Stimulated activated naive CD8-positive, alpha-beta T cell treated with anti-CD3 and anti-CD28 coated beads, Interleukin-15, Interleukin-2, amounts not matched to agents 100 ng/mL and 50 ng/mL, for 24 hours (primary cell): ENCODE results near the gene USP25.

Source experiments
- H3K27ac Mint-ChIP-seq: one replicate; pipeline ENCODE4 v1.8.0; 2021; ENCODE audit warnings: mild to moderate bottlenecking, mixed read lengths
- H3K27me3 Mint-ChIP-seq: one replicate; pipeline ENCODE4 v1.8.0; 2021; ENCODE audit warnings: mixed read lengths
- H3K36me3 Mint-ChIP-seq: one replicate; pipeline ENCODE4 v1.8.0; 2021; ENCODE audit warnings: low read depth, mixed read lengths
- H3K4me1 Mint-ChIP-seq: one replicate; pipeline ENCODE4 v1.8.0; 2021; ENCODE audit warnings: low read depth, mixed read lengths
- H3K4me3 Mint-ChIP-seq: one replicate; pipeline ENCODE4 v1.8.0; 2021; ENCODE audit warnings: mild to moderate bottlenecking, mixed read lengths
- H3K9me3 Mint-ChIP-seq: one replicate; pipeline ENCODE4 v1.8.0; 2021; ENCODE audit warnings: mixed read lengths

The USP25 gene

GRCh38 chr21:15743593-15743992 lies 13.8 kb downstream of the USP25 start:
- H3K4me1 Mint-ChIP-seq = peaks cover 63% of the 10 kb centered on the region

GRCh38 chr21:15744926-15745325 lies 15.1 kb downstream of the USP25 start:
- no peak overlapping the region for H3K27ac Mint-ChIP-seq
- H3K9me3 Mint-ChIP-seq = no peaks in the 10 kb centered on the region
- peaks cover 28% of the 10 kb centered on the region for H3K36me3 Mint-ChIP-seq
- H3K4me3 Mint-ChIP-seq = no peak overlapping the region
- H3K4me1 Mint-ChIP-seq = peaks cover 63% of the 10 kb centered on the region
- H3K27me3 Mint-ChIP-seq = no peaks in the 10 kb centered on the region

More at GRCh38 chr21:15743593-15743992, 13.8 kb downstream of the USP25 start:
- Mint-ChIP-seq H3K27ac (no peak overlapping the region), H3K4me3 (no peak overlapping the region), H3K27me3 (no peaks in the 10 kb centered on the region), H3K9me3 (no peaks in the 10 kb centered on the region), H3K36me3 (peaks cover 24% of the 10 kb centered on the region)

GRCh38 chr21:15748586-15748985 lies 18.8 kb downstream of the USP25 start:
- Mint-ChIP-seq H3K27me3 (no peaks in the 10 kb centered on the region), H3K27ac (no peak overlapping the region), H3K9me3 (no peaks in the 10 kb centered on the region), H3K4me1 (peaks cover 55% of the 10 kb centered on the region), H3K36me3 (peaks cover 14% of the 10 kb centered on the region), H3K4me3 (no peak overlapping the region)

- H3K27ac Mint-ChIP-seq = no peak overlapping the region
Measured at GRCh38 chr21:15749082-15749860, 19.5 kb downstream of the USP25 start.

GRCh38 chr21:15749861-15750159 lies 20.0 kb downstream of the USP25 start:
- no peaks in the 10 kb centered on the region for H3K27me3 Mint-ChIP-seq

More at GRCh38 chr21:15749082-15749860, 19.5 kb downstream of the USP25 start:
- Mint-ChIP-seq H3K4me3 (no peak overlapping the region), H3K27me3 (no peaks in the 10 kb centered on the region), H3K4me1 (peaks cover 62% of the 10 kb centered on the region), H3K36me3 (peaks cover 9% of the 10 kb centered on the region), H3K9me3 (no peaks in the 10 kb centered on the region)

GRCh38 chr21:15751037-15751436 lies 21.3 kb downstream of the USP25 start:
- H3K27ac Mint-ChIP-seq = no peak overlapping the region

More at GRCh38 chr21:15749861-15750159, 20.0 kb downstream of the USP25 start:
- H3K4me3 Mint-ChIP-seq = no peak overlapping the region
- H3K4me1 Mint-ChIP-seq = peaks cover 67% of the 10 kb centered on the region
- H3K9me3 Mint-ChIP-seq = no peaks in the 10 kb centered on the region
- H3K36me3 Mint-ChIP-seq = peaks cover 9% of the 10 kb centered on the region
- H3K27ac Mint-ChIP-seq = no peak overlapping the region

GRCh38 chr21:15751546-15751945 lies 21.8 kb downstream of the USP25 start:
- H3K27ac Mint-ChIP-seq = no peak overlapping the region
- H3K27me3 Mint-ChIP-seq = no peaks in the 10 kb centered on the region
- no peaks in the 10 kb centered on the region for H3K9me3 Mint-ChIP-seq
- peaks cover 4% of the 10 kb centered on the region for H3K36me3 Mint-ChIP-seq
- peaks cover 74% of the 10 kb centered on the region for H3K4me1 Mint-ChIP-seq
- H3K4me3 Mint-ChIP-seq = no peak overlapping the region

More at GRCh38 chr21:15751037-15751436, 21.3 kb downstream of the USP25 start:
- H3K4me1 Mint-ChIP-seq = peaks cover 71% of the 10 kb centered on the region
- no peak overlapping the region for H3K4me3 Mint-ChIP-seq
- H3K27me3 Mint-ChIP-seq = no peaks in the 10 kb centered on the region
- H3K36me3 Mint-ChIP-seq = peaks cover 4% of the 10 kb centered on the region
- no peaks in the 10 kb centered on the region for H3K9me3 Mint-ChIP-seq

GRCh38 chr21:15752763-15753407 lies 23.1 kb downstream of the USP25 start:
- Mint-ChIP-seq H3K4me1 (peaks cover 80% of the 10 kb centered on the region), H3K27ac (no peak overlapping the region), H3K4me3 (no peak overlapping the region), H3K9me3 (peaks cover 8% of the 10 kb centered on the region), H3K27me3 (no peaks in the 10 kb centered on the region), H3K36me3 (peaks cover 18% of the 10 kb centered on the region)

- Mint-ChIP-seq H3K27me3 (no peaks in the 10 kb centered on the region), H3K4me3 (no peak overlapping the region), H3K9me3 (peaks cover 10% of the 10 kb centered on the region), H3K4me1 (peaks cover 84% of the 10 kb centered on the region), H3K27ac (no peak overlapping the region), H3K36me3 (peaks cover 26% of the 10 kb centered on the region)
Measured at GRCh38 chr21:15753741-15754140, 24.0 kb downstream of the USP25 start.

- Mint-ChIP-seq H3K4me1 (peaks cover 80% of the 10 kb centered on the region), H3K27ac (peak overlapping the region; percentile 56)
Measured at GRCh38 chr21:15754640-15755039, 24.9 kb downstream of the USP25 start.

GRCh38 chr21:15755125-15755524 lies 25.3 kb downstream of the USP25 start:
- H3K27me3 Mint-ChIP-seq = no peaks in the 10 kb centered on the region
- H3K36me3 Mint-ChIP-seq = peaks cover 26% of the 10 kb centered on the region
- no peak overlapping the region for H3K27ac Mint-ChIP-seq
- H3K4me1 Mint-ChIP-seq = peaks cover 81% of the 10 kb centered on the region
- peaks cover 10% of the 10 kb centered on the region for H3K9me3 Mint-ChIP-seq
- no peak overlapping the region for H3K4me3 Mint-ChIP-seq

More at GRCh38 chr21:15754640-15755039, 24.9 kb downstream of the USP25 start:
- no peak overlapping the region for H3K4me3 Mint-ChIP-seq
- H3K9me3 Mint-ChIP-seq = peaks cover 10% of the 10 kb centered on the region
- peaks cover 23% of the 10 kb centered on the region for H3K36me3 Mint-ChIP-seq
- no peaks in the 10 kb centered on the region for H3K27me3 Mint-ChIP-seq

GRCh38 chr21:15759469-15759868 lies 29.7 kb downstream of the USP25 start:
- no peaks in the 10 kb centered on the region for H3K27me3 Mint-ChIP-seq
- H3K9me3 Mint-ChIP-seq = peaks cover 10% of the 10 kb centered on the region
- peaks cover 44% of the 10 kb centered on the region for H3K36me3 Mint-ChIP-seq
- H3K4me3 Mint-ChIP-seq = no peak overlapping the region
- H3K27ac Mint-ChIP-seq = no peak overlapping the region
- peaks cover 81% of the 10 kb centered on the region for H3K4me1 Mint-ChIP-seq

GRCh38 chr21:15761507-15762100 lies 31.8 kb downstream of the USP25 start:
- H3K4me1 Mint-ChIP-seq = peaks cover 61% of the 10 kb centered on the region
- no peak overlapping the region for H3K4me3 Mint-ChIP-seq
- H3K9me3 Mint-ChIP-seq = peaks cover 10% of the 10 kb centered on the region
- H3K27me3 Mint-ChIP-seq = no peaks in the 10 kb centered on the region
- H3K36me3 Mint-ChIP-seq = peaks cover 57% of the 10 kb centered on the region
- H3K27ac Mint-ChIP-seq = no peak overlapping the region

GRCh38 chr21:15763359-15763758 lies 33.6 kb downstream of the USP25 start:
- Mint-ChIP-seq H3K4me3 (no peak overlapping the region), H3K27ac (no peak overlapping the region), H3K4me1 (peaks cover 56% of the 10 kb centered on the region), H3K36me3 (peaks cover 54% of the 10 kb centered on the region), H3K9me3 (no peaks in the 10 kb centered on the region), H3K27me3 (no peaks in the 10 kb centered on the region)

- Mint-ChIP-seq H3K9me3 (no peaks in the 10 kb centered on the region), H3K4me1 (peaks cover 55% of the 10 kb centered on the region), H3K36me3 (peaks cover 60% of the 10 kb centered on the region), H3K27me3 (no peaks in the 10 kb centered on the region), H3K27ac (no peak overlapping the region), H3K4me3 (no peak overlapping the region)
Measured at GRCh38 chr21:15764878-15765277, 35.1 kb downstream of the USP25 start.
